ENCODE data around the gene ECE1.

ECE1 gene

DNA sequence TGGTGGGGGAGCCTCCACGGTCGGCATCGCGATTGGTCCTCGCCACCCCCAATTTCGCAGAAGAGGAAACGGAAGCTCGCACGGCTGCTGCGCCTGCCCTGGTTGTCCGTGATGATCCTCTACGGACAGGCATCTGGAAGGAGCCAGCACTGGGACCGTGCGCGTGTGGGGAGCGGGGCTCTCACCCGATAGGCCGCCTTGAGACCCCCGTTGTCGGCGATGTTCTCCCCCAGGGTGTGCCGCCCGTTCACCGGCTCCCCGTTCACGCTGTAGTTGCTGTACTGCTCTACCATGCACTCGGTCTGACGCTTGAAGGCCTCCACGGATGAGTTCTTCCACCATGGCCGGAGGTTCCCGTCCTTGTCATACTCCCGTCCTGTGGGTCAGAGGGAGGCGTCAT is 65.2 kb downstream of the ECE1 start:
- DNase-seq = no peak
- Histone ChIP-seq H3K9me3 (ENCODE audit: severe bottlenecking) (no peaks in the 10 kb centered on the region), H3K36me3 (peaks cover 37% of the 10 kb centered on the region), H3K27ac (no peak overlapping the region), H3K4me3 (ENCODE audit: low read depth, low read length) (no peak overlapping the region), H3K27me3 (ENCODE audit: insufficient read depth, low read depth, severe bottlenecking) (no peaks in the 10 kb centered on the region)
- TF ChIP-seq, protein P1, sequence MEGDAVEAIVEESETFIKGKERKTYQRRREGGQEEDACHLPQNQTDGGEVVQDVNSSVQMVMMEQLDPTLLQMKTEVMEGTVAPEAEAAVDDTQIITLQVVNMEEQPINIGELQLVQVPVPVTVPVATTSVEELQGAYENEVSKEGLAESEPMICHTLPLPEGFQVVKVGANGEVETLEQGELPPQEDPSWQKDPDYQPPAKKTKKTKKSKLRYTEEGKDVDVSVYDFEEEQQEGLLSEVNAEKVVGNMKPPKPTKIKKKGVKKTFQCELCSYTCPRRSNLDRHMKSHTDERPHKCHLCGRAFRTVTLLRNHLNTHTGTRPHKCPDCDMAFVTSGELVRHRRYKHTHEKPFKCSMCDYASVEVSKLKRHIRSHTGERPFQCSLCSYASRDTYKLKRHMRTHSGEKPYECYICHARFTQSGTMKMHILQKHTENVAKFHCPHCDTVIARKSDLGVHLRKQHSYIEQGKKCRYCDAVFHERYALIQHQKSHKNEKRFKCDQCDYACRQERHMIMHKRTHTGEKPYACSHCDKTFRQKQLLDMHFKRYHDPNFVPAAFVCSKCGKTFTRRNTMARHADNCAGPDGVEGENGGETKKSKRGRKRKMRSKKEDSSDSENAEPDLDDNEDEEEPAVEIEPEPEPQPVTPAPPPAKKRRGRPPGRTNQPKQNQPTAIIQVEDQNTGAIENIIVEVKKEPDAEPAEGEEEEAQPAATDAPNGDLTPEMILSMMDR (IDR thresholded peaks at IDR 0.05; ENCODE audit: low read depth, low read length) = no peak

DNA sequence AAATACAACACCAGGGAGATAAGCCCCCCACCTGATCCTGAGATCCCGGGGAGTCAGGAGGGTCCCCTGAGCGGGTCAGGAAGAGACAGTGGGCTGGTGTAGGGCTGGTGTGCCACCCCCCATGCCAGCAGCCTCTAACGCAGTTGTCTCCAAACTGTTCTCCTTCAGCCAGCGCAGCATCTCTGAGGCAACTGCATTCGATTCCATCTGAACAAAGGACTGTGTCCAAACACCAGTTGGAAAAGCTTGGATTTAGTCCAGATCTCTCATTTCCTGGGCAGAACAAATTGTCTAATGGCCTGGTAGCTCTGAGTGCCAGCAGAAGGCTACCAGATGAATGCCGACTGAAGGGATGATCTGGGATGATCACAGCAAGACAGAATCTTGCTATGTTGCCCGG is 69.4 kb downstream of the ECE1 start:
- no peak for DNase-seq
- Histone ChIP-seq H3K36me3 (peaks cover 46% of the 10 kb centered on the region), H3K27ac (no peak overlapping the region), H3K27me3 (ENCODE audit: insufficient read depth, low read depth, severe bottlenecking) (no peaks in the 10 kb centered on the region), H3K9me3 (ENCODE audit: severe bottlenecking) (no peaks in the 10 kb centered on the region), H3K4me3 (ENCODE audit: low read depth, low read length) (no peak overlapping the region)
- TF ChIP-seq, protein P1 (IDR thresholded peaks at IDR 0.05; ENCODE audit: low read depth, low read length) = no peak

DNA sequence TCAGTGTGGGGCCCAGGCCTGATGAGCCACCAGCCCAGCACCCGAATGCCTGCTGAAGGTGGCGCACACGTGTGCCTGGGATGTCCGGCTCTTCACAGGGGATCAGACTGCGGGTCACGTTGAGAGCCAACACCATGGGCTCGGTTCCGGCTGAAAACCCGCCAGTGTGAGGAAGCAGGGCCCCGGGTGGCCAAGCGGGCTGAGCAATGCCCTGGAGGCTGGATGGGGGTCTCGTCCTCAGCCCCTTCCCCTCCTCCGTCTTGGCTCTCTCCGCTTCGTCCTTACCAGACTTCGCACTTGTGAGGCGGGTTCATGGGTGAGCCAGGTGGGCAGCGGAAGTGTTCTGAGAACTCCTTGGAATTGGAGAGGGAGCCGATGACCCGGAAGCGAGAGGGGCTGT is 70.6 kb downstream of the ECE1 start:
- TF ChIP-seq, protein P1 (IDR thresholded peaks at IDR 0.05; ENCODE audit: low read depth, low read length) = no peak
- no peak for DNase-seq
- H3K9me3 ChIP-seq (ENCODE audit: severe bottlenecking) = no peaks in the 10 kb centered on the region
- no peaks in the 10 kb centered on the region for H3K27me3 ChIP-seq (ENCODE audit: insufficient read depth, low read depth, severe bottlenecking)
- H3K36me3 ChIP-seq = peaks cover 39% of the 10 kb centered on the region
- no peak overlapping the region for H3K4me3 ChIP-seq (ENCODE audit: low read depth, low read length)
- H3K27ac ChIP-seq = no peak overlapping the region

DNA sequence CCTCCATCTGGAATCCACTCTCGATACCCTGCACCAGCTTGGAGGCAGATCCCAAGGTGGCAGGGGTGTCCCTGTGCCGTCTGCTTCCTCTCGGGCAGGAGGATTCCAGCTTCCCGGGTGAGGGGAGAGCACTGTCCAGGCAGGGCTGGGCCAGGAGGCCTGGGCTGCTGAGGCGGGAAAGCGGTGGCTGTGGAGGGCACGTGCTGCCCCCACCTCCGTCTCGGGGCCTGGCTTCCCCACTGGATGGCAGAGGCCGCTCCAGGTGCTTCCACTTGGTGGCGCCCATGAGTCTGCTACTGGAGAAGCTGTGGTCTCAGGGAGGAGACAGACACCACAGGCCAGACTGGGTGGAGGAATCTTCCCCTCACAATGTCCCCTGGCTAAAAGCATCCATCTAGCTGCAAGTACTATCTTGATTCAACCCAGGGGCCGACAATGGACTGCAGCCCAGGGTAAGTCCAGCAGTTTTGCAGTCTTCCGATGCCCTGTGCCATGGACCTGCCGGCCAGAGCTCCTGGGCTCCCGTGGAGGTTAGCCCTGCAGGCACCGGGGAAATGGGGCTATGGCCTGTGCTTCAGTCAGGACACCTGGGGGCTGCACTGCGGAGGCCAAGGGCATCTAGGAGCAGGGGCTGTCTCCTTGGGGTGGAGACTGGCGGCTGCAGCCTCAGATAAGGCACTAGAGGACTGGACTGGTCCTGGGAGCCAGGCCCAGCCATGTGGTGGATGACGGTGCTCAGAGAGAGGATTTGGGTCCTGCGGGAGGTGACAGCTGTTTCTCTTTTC is 72.3 kb downstream of the ECE1 start:
- Histone ChIP-seq H3K36me3 (peaks cover 29% of the 10 kb centered on the region), H3K9me3 (ENCODE audit: severe bottlenecking) (no peaks in the 10 kb centered on the region), H3K27me3 (ENCODE audit: insufficient read depth, low read depth, severe bottlenecking) (no peaks in the 10 kb centered on the region), H3K4me3 (ENCODE audit: low read depth, low read length) (no peak overlapping the region), H3K27ac (no peak overlapping the region)
- TF ChIP-seq, protein P1 (IDR thresholded peaks at IDR 0.05; ENCODE audit: low read depth, low read length) = peak; percentile 86
- DNase-seq = peak; percentile 74

DNA sequence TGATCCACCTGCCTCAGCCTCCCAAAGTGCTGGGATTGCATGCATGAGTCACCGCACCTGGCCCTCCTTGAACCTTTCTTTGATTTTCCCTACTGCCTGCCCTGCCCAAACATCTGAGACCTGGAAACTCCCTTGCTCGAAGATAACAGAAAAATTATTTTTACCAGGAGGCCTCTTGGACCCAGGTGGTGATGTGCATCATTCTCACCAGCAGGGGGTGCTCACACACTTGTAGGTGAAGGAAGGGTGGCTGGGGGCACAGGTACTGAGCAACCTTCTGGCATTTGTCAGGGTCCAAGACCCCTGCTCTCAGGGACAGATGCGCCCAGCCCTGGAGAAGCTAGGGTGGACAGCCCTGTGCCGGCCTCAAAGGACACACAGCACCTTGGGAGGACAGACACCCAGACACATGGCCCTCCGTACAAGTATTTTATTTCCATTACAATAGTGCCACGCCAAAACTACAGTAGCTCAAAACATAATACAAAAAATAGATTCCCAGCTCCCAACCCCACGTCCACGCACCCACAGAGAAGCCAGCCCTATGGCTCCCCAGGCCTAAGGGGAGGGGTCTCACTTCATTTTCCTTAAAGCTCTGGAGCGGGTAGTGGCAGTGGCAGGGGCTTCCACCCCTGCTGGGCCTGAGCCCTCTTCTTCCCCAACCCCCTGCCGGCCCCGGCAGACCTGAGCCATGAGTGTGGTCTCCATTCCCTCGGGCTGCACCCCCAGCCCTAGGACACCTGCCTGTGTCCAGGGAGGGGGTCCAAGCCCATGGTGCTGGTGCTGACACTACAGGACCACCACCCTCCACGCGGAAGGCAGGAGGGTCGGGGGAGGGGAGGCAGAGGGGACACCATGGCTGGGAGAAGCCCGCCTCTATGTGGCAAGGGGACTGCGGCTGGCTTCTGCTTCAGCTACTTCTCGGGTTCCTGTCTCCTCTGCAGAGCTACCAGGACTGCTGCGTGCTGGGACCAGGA is 73.1 kb downstream of the ECE1 start:
- Histone ChIP-seq H3K9me3 (ENCODE audit: severe bottlenecking) (no peaks in the 10 kb centered on the region), H3K4me3 (ENCODE audit: low read depth, low read length) (no peak overlapping the region), H3K36me3 (peaks cover 29% of the 10 kb centered on the region), H3K27me3 (ENCODE audit: insufficient read depth, low read depth, severe bottlenecking) (no peaks in the 10 kb centered on the region), H3K27ac (no peak overlapping the region)
- peak; percentile 72 for DNase-seq
- TF ChIP-seq, protein P1 (IDR thresholded peaks at IDR 0.05; ENCODE audit: low read depth, low read length) = peak; percentile 74

Measured in WERI-Rb-1 (cell line).